VCaP (cell line): ENCODE data around the gene EHBP1.
A peak's percentile ranks its signal among the peaks of the same experiment; 100 is the strongest.

Experiments
- H3K27ac ChIP-seq: fragments of 450-650 bp; 2 replicates; pipeline ENCODE4 v1.5.1; 2017
- CTCF ChIP-seq: fragments of 450-650 bp; conservative IDR thresholded peaks from 2 replicates; pipeline ENCODE4 v1.5.1; 2017; ENCODE audit warnings: mild to moderate bottlenecking, moderate library complexity

EHBP1 gene

DNA sequence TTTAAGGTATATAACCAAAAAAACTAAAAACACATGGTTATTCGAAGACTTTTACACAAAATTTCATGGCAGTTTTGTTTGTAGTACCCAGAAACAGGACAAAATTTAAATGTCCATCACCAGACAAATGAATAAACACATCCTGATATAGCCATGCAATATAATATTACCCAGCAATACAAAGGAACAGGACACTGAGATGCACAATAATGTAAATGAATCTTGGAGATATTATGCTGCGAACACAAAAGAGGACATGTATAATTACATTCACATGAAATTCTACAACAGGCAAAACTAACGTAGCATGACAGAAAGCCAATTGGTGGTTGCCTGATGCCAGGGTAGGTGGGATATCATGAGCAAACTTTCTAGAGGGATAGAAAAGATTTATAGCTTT is 252.7 kb downstream of the EHBP1 start:
- H3K27ac ChIP-seq: no peak overlapping the region

DNA sequence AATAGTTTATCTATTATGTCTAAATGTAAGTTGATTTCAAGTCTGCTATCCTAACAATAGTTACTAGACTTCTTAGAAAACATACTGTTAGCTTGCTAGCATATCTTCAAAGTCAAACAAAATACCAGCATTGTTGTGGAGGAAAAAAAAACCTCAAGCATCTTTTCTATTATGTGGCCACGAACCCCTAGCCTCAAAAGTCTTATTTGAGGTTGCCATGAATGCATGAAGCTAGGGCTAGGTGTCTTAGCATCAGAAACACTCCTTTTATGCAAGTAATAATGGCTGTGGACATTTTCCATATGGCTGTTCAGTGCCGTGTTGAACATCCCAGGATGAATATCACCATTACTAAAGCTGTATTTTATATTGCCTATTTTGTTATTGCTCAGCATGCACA is 258.5 kb downstream of the EHBP1 start:
- H3K27ac ChIP-seq: no peak overlapping the region
- no peak for TF ChIP-seq CTCF

More for the DNA sequence above, 252.7 kb downstream of the EHBP1 start:
- TF ChIP-seq CTCF: no peak

- TF ChIP-seq CTCF: no peak
- H3K27ac ChIP-seq: no peak overlapping the region
These were observed 259.2 kb downstream of the EHBP1 start for GRCh38 chr2:62964671-62965070.

DNA sequence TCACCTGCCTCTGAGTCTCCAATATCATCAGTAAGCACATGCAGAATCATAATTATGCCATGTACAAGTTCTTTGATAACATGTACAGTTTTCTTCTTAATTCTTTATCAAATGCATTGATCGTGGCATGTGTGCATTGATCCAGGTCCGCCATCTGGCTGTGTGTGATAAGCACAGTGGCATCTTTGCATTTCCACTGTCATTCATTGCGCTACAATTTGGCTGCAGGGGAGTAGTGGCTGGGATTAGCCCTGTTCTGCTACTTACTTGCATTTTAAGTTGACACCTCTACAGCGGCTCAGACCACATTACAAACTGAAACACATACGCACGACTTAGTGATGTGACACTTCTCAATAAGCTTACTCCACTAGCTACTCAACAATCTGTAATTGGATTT is 261.5 kb downstream of the EHBP1 start:
- no peak for TF ChIP-seq CTCF
- no peak overlapping the region for H3K27ac ChIP-seq

GRCh38 chr2:62968168-62968567 is 262.7 kb downstream of the EHBP1 start:
- no peak overlapping the region for H3K27ac ChIP-seq
- TF ChIP-seq CTCF: no peak

- H3K27ac ChIP-seq: no peak overlapping the region
- no peak for TF ChIP-seq CTCF
These were observed 263.2 kb downstream of the EHBP1 start for GRCh38 chr2:62968668-62969067.

GRCh38 chr2:62971936-62972335 is 266.4 kb downstream of the EHBP1 start:
- no peak for TF ChIP-seq CTCF
- H3K27ac ChIP-seq: peak overlapping the region; percentile 20

DNA sequence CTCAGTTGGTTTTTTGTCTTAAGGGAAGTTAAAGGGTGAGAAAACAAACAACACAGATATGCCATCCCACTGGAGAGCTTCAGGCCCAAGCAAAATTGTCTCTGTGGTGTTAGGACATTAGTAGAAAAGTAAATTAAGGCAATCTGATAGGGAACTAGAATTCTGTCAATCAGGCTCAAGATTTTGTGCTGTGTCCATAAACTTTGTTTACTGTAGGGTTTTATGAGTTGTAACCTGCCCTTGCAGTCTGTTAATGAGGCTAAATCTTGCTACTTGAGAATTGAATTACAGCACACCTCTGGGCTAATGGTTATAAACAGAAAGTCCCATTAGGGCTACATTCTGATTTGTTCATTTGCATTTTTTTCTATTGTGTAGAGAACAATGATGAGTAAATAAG is 267.1 kb downstream of the EHBP1 start:
- peak overlapping the region; percentile 20 for H3K27ac ChIP-seq
- no peak for TF ChIP-seq CTCF
